GF-D8 (cell line): ENCODE data around the gene PTPRN2.

Experiments used
- DNase-seq: peaks from one replicate; lab custom pipeline; 2025; lab: John Stamatoyannopoulos, UW

Gene PTPRN2

GRCh38 chr7:158252837-158253669 is 334.6 kb downstream of the PTPRN2 start:
- no peak for DNase-seq

GRCh38 chr7:158252081-158252836 is 335.4 kb downstream of the PTPRN2 start:
- no peak for DNase-seq

- no peak for DNase-seq
Observed at GRCh38 chr7:158251061-158251965, 336.3 kb downstream of the PTPRN2 start.

- no peak for DNase-seq
Observed at GRCh38 chr7:158249692-158250091, 337.9 kb downstream of the PTPRN2 start.

GRCh38 chr7:158248816-158249215 is 338.8 kb downstream of the PTPRN2 start:
- no peak for DNase-seq

- no peak for DNase-seq
Observed at GRCh38 chr7:158247758-158248487, 339.7 kb downstream of the PTPRN2 start.

GRCh38 chr7:158246960-158247673 is 340.5 kb downstream of the PTPRN2 start:
- no peak for DNase-seq

- no peak for DNase-seq
Observed at GRCh38 chr7:158246272-158246959, 341.2 kb downstream of the PTPRN2 start.

GRCh38 chr7:158245724-158246041 is 341.9 kb downstream of the PTPRN2 start:
- DNase-seq, result no peak

GRCh38 chr7:158244873-158245723 is 342.5 kb downstream of the PTPRN2 start:
- DNase-seq, result no peak

GRCh38 chr7:158244430-158244829 is 343.2 kb downstream of the PTPRN2 start:
- DNase-seq, result no peak

GRCh38 chr7:158241919-158242318 is 345.7 kb downstream of the PTPRN2 start:
- no peak for DNase-seq

GRCh38 chr7:158240801-158241200 is 346.8 kb downstream of the PTPRN2 start:
- no peak for DNase-seq

GRCh38 chr7:158239290-158239981 is 348.2 kb downstream of the PTPRN2 start:
- DNase-seq, result no peak

- DNase-seq, result no peak
Observed at GRCh38 chr7:158238616-158239289, 348.9 kb downstream of the PTPRN2 start.

GRCh38 chr7:158237672-158238335 is 349.8 kb downstream of the PTPRN2 start:
- DNase-seq, result no peak

- DNase-seq, result no peak
Observed at GRCh38 chr7:158236400-158236799, 351.2 kb downstream of the PTPRN2 start.

GRCh38 chr7:158235862-158236261 is 351.8 kb downstream of the PTPRN2 start:
- no peak for DNase-seq
